Jurkat, Clone E6-1 (cell line): ENCODE results near the gene IFIT1. TPM values are rescaled to one million over a fixed set of nuclear protein-coding genes. Genes with fewer than 3 reads are reported as not detected.
"Not testable (repeated sequence)": the region's sequence is repeated elsewhere in the genome, so short reads cannot be mapped to it uniquely, and the experiment has no call there.

Experiments used
- DNase-seq: peaks from one replicate; pipeline ENCODE4 v3.0.0-alpha.2; 2011; ENCODE audit warnings: low read depth, low spot score
- H3K4me3 ChIP-seq: 2 replicates; pipeline ENCODE4 v1.5.1; 2011; ENCODE audit warnings: mild to moderate bottlenecking, low read length, control low read depth, moderate library complexity
- polyA plus RNA-seq: library from polyadenylated mRNA; unstranded; fragments of >200 nt; gene quantifications from one replicate; pipeline ENCODE4 v1.2.1, GENCODE V29; 2012; ENCODE audit warnings: missing spikeins; ENCODE audit not compliant: insufficient read length, insufficient read depth

IFIT1 gene
- polyA plus RNA-seq = 0.79 TPM

GRCh38 chr10:89391907-89392756 lies at the start of gene IFIT1:
TSS of gene IFIT1 (plus strand) at chr10:89392623. CDS start at chr10:89392713, 90 bp downstream.
- peak; percentile 87 for DNase-seq
- H3K4me3 ChIP-seq = peak within 1 kb of the TSS; percentile 60

- no peak overlapping the region for H3K4me3 ChIP-seq
- no peak for DNase-seq
These were observed 49.2 kb upstream of the IFIT1 start for GRCh38 chr10:89343089-89343767.

- H3K4me3 ChIP-seq = no peak overlapping the region
- no peak for DNase-seq
These were observed 48.3 kb upstream of the IFIT1 start for GRCh38 chr10:89344156-89344555.

- no peak overlapping the region for H3K4me3 ChIP-seq
- no peak for DNase-seq
These were observed 46.9 kb upstream of the IFIT1 start for GRCh38 chr10:89345367-89346000.

- H3K4me3 ChIP-seq = no peak overlapping the region
- no peak for DNase-seq
These were observed 45.8 kb upstream of the IFIT1 start for GRCh38 chr10:89346405-89347254.

GRCh38 chr10:89347701-89348457 lies 44.5 kb upstream of the IFIT1 start:
- no peak overlapping the region for H3K4me3 ChIP-seq
- DNase-seq = no peak

GRCh38 chr10:89348481-89348880 lies 43.9 kb upstream of the IFIT1 start:
- DNase-seq = no peak

GRCh38 chr10:89348975-89349374 lies 43.4 kb upstream of the IFIT1 start:
- no peak for DNase-seq
- no peak overlapping the region for H3K4me3 ChIP-seq

More at GRCh38 chr10:89348481-89348880, 43.9 kb upstream of the IFIT1 start:
- no peak overlapping the region for H3K4me3 ChIP-seq

- not testable (repeated sequence) for H3K4me3 ChIP-seq, DNase-seq
These were observed 41.6 kb upstream of the IFIT1 start for GRCh38 chr10:89350631-89351315.

- no peak overlapping the region for H3K4me3 ChIP-seq
- DNase-seq = no peak
These were observed 41.0 kb upstream of the IFIT1 start for GRCh38 chr10:89351412-89351779.

GRCh38 chr10:89351780-89352597 lies 40.4 kb upstream of the IFIT1 start:
- no peak for DNase-seq
- no peak overlapping the region for H3K4me3 ChIP-seq

- DNase-seq = no peak
- H3K4me3 ChIP-seq = no peak overlapping the region
These were observed 39.6 kb upstream of the IFIT1 start for GRCh38 chr10:89352802-89353201.

- no peak for DNase-seq
These were observed 37.0 kb upstream of the IFIT1 start for GRCh38 chr10:89355394-89355931.

GRCh38 chr10:89357096-89357495 lies 35.3 kb upstream of the IFIT1 start:
- no peak for DNase-seq
- H3K4me3 ChIP-seq = no peak overlapping the region

More at GRCh38 chr10:89355394-89355931, 37.0 kb upstream of the IFIT1 start:
- no peak overlapping the region for H3K4me3 ChIP-seq

- no peak for DNase-seq
- H3K4me3 ChIP-seq = no peak overlapping the region
These were observed 34.4 kb upstream of the IFIT1 start for GRCh38 chr10:89357975-89358374.

- no peak overlapping the region for H3K4me3 ChIP-seq
- no peak for DNase-seq
These were observed 32.3 kb upstream of the IFIT1 start for GRCh38 chr10:89360157-89360556.

- DNase-seq = no peak
- no peak overlapping the region for H3K4me3 ChIP-seq
These were observed 29.5 kb upstream of the IFIT1 start for GRCh38 chr10:89362929-89363328.
